Measurements from ENCODE around the gene GAD2.
A peak's percentile ranks its signal among the peaks of the same experiment; 100 is the strongest.
"Not testable (repeated sequence)": the region's sequence is repeated elsewhere in the genome, so short reads cannot be mapped to it uniquely, and the experiment has no call there.

Gene GAD2

GRCh38 chr10:26314265-26315013 is 97.9 kb downstream of the GAD2 start:
- H3K9ac ChIP-seq (ENCODE audit: low read depth, low read length): no peak overlapping the region
- H3K36me3 ChIP-seq (ENCODE audit: insufficient read depth, low read length): no peaks in the 10 kb centered on the region
- no peaks in the 10 kb centered on the region for H3K4me1 ChIP-seq (ENCODE audit: insufficient read depth, low read length)

GRCh38 chr10:26318672-26319071 is 102.1 kb downstream of the GAD2 start:
- H3K36me3 ChIP-seq (ENCODE audit: insufficient read depth, low read length): no peaks in the 10 kb centered on the region
- H3K9me3 ChIP-seq (ENCODE audit: control insufficient read depth, insufficient read depth, low read length): no peaks in the 10 kb centered on the region
- no peak overlapping the region for H3K9ac ChIP-seq (ENCODE audit: low read depth, low read length)
- H3K4me1 ChIP-seq (ENCODE audit: insufficient read depth, low read length): no peaks in the 10 kb centered on the region

More at GRCh38 chr10:26314265-26315013, 97.9 kb downstream of the GAD2 start:
- no peaks in the 10 kb centered on the region for H3K9me3 ChIP-seq (ENCODE audit: control insufficient read depth, insufficient read depth, low read length)

GRCh38 chr10:26323219-26323618 is 106.6 kb downstream of the GAD2 start:
- Histone ChIP-seq H3K9me3 (ENCODE audit: control insufficient read depth, insufficient read depth, low read length) (no peaks in the 10 kb centered on the region), H3K9ac (ENCODE audit: low read depth, low read length) (no peak overlapping the region), H3K36me3 (ENCODE audit: insufficient read depth, low read length) (no peaks in the 10 kb centered on the region), H3K4me1 (ENCODE audit: insufficient read depth, low read length) (no peaks in the 10 kb centered on the region)

GRCh38 chr10:26326851-26327250 is 110.3 kb downstream of the GAD2 start:
- Histone ChIP-seq H3K9ac (ENCODE audit: low read depth, low read length) (no peak overlapping the region), H3K9me3 (ENCODE audit: control insufficient read depth, insufficient read depth, low read length) (no peaks in the 10 kb centered on the region)

GRCh38 chr10:26327811-26328210 is 111.2 kb downstream of the GAD2 start:
- no peak overlapping the region for H3K9ac ChIP-seq (ENCODE audit: low read depth, low read length)
- no peaks in the 10 kb centered on the region for H3K4me1 ChIP-seq (ENCODE audit: insufficient read depth, low read length)
- H3K9me3 ChIP-seq (ENCODE audit: control insufficient read depth, insufficient read depth, low read length): no peaks in the 10 kb centered on the region
- no peaks in the 10 kb centered on the region for H3K36me3 ChIP-seq (ENCODE audit: insufficient read depth, low read length)

More at GRCh38 chr10:26326851-26327250, 110.3 kb downstream of the GAD2 start:
- Histone ChIP-seq H3K4me1 (ENCODE audit: insufficient read depth, low read length) (no peaks in the 10 kb centered on the region), H3K36me3 (ENCODE audit: insufficient read depth, low read length) (no peaks in the 10 kb centered on the region)

- Histone ChIP-seq H3K9ac (ENCODE audit: low read depth, low read length) (no peak overlapping the region), H3K36me3 (ENCODE audit: insufficient read depth, low read length) (no peaks in the 10 kb centered on the region), H3K4me1 (ENCODE audit: insufficient read depth, low read length) (0 out of 2 replicates have a peak, but pooled peaks cover 3% of the 10 kb centered on the region), H3K9me3 (ENCODE audit: control insufficient read depth, insufficient read depth, low read length) (no peaks in the 10 kb centered on the region)
Observed at GRCh38 chr10:26331371-26331770, 114.8 kb downstream of the GAD2 start.

- no peak overlapping the region for H3K9ac ChIP-seq (ENCODE audit: low read depth, low read length)
- H3K4me1 ChIP-seq (ENCODE audit: insufficient read depth, low read length): 0 out of 2 replicates have a peak, but pooled peaks cover 3% of the 10 kb centered on the region
- no peaks in the 10 kb centered on the region for H3K36me3 ChIP-seq (ENCODE audit: insufficient read depth, low read length)
- no peaks in the 10 kb centered on the region for H3K9me3 ChIP-seq (ENCODE audit: control insufficient read depth, insufficient read depth, low read length)
Observed at GRCh38 chr10:26334232-26334931, 117.8 kb downstream of the GAD2 start.

GRCh38 chr10:26334932-26335573 is 118.5 kb downstream of the GAD2 start:
- 0 out of 2 replicates have a peak, but pooled peaks cover 3% of the 10 kb centered on the region for H3K4me1 ChIP-seq (ENCODE audit: insufficient read depth, low read length)
- no peaks in the 10 kb centered on the region for H3K9me3 ChIP-seq (ENCODE audit: control insufficient read depth, insufficient read depth, low read length)
- peak overlapping the region; percentile 31; the same call in 1 of the 2 replicates for H3K9ac ChIP-seq (ENCODE audit: low read depth, low read length)
- no peaks in the 10 kb centered on the region for H3K36me3 ChIP-seq (ENCODE audit: insufficient read depth, low read length)

GRCh38 chr10:26335574-26336093 is 119.1 kb downstream of the GAD2 start:
- Histone ChIP-seq H3K9ac (ENCODE audit: low read depth, low read length) (peak overlapping the region; percentile 31; the same call in 1 of the 2 replicates), H3K4me1 (ENCODE audit: insufficient read depth, low read length) (0 out of 2 replicates have a peak, but pooled peaks cover 3% of the 10 kb centered on the region), H3K36me3 (ENCODE audit: insufficient read depth, low read length) (no peaks in the 10 kb centered on the region), H3K9me3 (ENCODE audit: control insufficient read depth, insufficient read depth, low read length) (no peaks in the 10 kb centered on the region)

- H3K4me1 ChIP-seq (ENCODE audit: insufficient read depth, low read length): 0 out of 2 replicates have a peak, but pooled peaks cover 3% of the 10 kb centered on the region
- H3K9me3 ChIP-seq (ENCODE audit: control insufficient read depth, insufficient read depth, low read length): no peaks in the 10 kb centered on the region
- H3K36me3 ChIP-seq (ENCODE audit: insufficient read depth, low read length): no peaks in the 10 kb centered on the region
- H3K9ac ChIP-seq (ENCODE audit: low read depth, low read length): no peak overlapping the region
Observed at GRCh38 chr10:26336979-26337378, 120.4 kb downstream of the GAD2 start.

- Histone ChIP-seq H3K36me3 (ENCODE audit: insufficient read depth, low read length) (no peaks in the 10 kb centered on the region), H3K4me1 (ENCODE audit: insufficient read depth, low read length) (no peaks in the 10 kb centered on the region), H3K9ac (ENCODE audit: low read depth, low read length) (no peak overlapping the region), H3K9me3 (ENCODE audit: control insufficient read depth, insufficient read depth, low read length) (no peaks in the 10 kb centered on the region)
Observed at GRCh38 chr10:26341701-26342100, 125.1 kb downstream of the GAD2 start.

GRCh38 chr10:26348821-26349417 is 132.3 kb downstream of the GAD2 start:
- H3K9me3 ChIP-seq (ENCODE audit: control insufficient read depth, insufficient read depth, low read length); H3K4me1 ChIP-seq (ENCODE audit: insufficient read depth, low read length); H3K9ac ChIP-seq (ENCODE audit: low read depth, low read length); H3K36me3 ChIP-seq (ENCODE audit: insufficient read depth, low read length): not testable (repeated sequence)
